Endothelial cell of umbilical vein (primary cell): ENCODE results near the gene COL19A1.

ENCODE experiments used
- CTCF ChIP-seq, 2 donors: IDR thresholded peaks; 1 replicate in 1 of 2; 2 replicates in 1 of 2; pipeline ENCODE4 v1.5.1; 2011; ENCODE audit warnings: low read length in 2 of 2, mild to moderate bottlenecking in 2 of 2, moderate library complexity in 2 of 2, control low read depth in 1 of 2, inconsistent platforms in 1 of 2, low read depth in 1 of 2; ENCODE audit not compliant: insufficient read depth in 1 of 2; ENCODE audit errors: extremely low read depth in 1 of 2
- EZH2 ChIP-seq: IDR thresholded peaks from 2 replicates; pipeline ENCODE4 v1.6.1; 2012; ENCODE audit warnings: borderline replicate concordance, low read depth, mild to moderate bottlenecking, moderate library complexity, low read length, inconsistent platforms; ENCODE audit not compliant: severe bottlenecking
- MYC ChIP-seq: IDR thresholded peaks from one replicate; pipeline ENCODE4 v1.6.1; 2011; ENCODE audit warnings: mild to moderate bottlenecking, low read depth, low read length
- POLR2A ChIP-seq: IDR thresholded peaks from 2 replicates; pipeline ENCODE4 v1.6.1; 2012; ENCODE audit warnings: low read depth, mild to moderate bottlenecking, control low read depth, low read length

- TF ChIP-seq CTCF (IDR thresholded peaks at IDR 0.05; ENCODE audit: extremely low read depth in 1 of 2, insufficient read depth in 1 of 2, low read depth in 1 of 2, low read length in 2 of 2) (no peak), POLR2A (no peak), MYC (no peak), EZH2 (no peak)
Measured at GRCh38 chr6:69875715-69876114, 9.4 kb downstream of the COL19A1 start.
